Measurements from ENCODE around the gene NR4A2. TPM values are rescaled to one million over a fixed set of nuclear protein-coding genes. Genes with fewer than 3 reads are reported as not detected.

Gene NR4A2
- total and polyA plus RNA-seq, 2 experiments from 2014 or later: 0.35 to 0.36 TPM

DNA sequence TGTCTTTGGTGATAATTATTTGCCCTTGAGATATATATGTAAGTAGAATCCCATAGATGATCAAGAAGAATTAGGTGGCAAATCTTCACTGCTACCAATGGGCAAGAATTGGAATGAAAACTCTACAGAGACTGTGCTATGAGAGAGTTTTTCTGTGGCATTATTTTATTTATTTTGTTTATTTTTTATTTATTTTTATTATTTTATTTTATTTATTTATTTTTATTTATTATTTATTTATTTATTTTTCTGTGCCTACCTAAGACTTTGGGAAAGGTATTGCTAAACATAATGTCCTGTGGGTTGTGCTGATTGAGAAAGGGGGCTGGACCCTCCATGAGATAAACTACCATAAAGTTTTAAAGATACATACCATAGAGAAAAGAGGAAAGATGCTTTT lies 16.6 kb upstream of the NR4A2 start:
- Histone ChIP-seq H3K9me3 (ENCODE audit: low read depth) (no peaks in the 10 kb centered on the region), H3K4me1 (ENCODE audit: low read depth) (peaks cover 7% of the 10 kb centered on the region), H3K27me3 (no peaks in the 10 kb centered on the region), H3K27ac (no peak overlapping the region), H3K4me3 (no peak overlapping the region), H3K36me3 (no peaks in the 10 kb centered on the region)
- TF ChIP-seq, protein P1, sequence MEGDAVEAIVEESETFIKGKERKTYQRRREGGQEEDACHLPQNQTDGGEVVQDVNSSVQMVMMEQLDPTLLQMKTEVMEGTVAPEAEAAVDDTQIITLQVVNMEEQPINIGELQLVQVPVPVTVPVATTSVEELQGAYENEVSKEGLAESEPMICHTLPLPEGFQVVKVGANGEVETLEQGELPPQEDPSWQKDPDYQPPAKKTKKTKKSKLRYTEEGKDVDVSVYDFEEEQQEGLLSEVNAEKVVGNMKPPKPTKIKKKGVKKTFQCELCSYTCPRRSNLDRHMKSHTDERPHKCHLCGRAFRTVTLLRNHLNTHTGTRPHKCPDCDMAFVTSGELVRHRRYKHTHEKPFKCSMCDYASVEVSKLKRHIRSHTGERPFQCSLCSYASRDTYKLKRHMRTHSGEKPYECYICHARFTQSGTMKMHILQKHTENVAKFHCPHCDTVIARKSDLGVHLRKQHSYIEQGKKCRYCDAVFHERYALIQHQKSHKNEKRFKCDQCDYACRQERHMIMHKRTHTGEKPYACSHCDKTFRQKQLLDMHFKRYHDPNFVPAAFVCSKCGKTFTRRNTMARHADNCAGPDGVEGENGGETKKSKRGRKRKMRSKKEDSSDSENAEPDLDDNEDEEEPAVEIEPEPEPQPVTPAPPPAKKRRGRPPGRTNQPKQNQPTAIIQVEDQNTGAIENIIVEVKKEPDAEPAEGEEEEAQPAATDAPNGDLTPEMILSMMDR (IDR thresholded peaks at IDR 0.05; ENCODE audit: low read depth, low read length): no peak
- no peak for DNase-seq (ENCODE audit: low read depth in 1 of 2, low spot score in 1 of 2)

DNA sequence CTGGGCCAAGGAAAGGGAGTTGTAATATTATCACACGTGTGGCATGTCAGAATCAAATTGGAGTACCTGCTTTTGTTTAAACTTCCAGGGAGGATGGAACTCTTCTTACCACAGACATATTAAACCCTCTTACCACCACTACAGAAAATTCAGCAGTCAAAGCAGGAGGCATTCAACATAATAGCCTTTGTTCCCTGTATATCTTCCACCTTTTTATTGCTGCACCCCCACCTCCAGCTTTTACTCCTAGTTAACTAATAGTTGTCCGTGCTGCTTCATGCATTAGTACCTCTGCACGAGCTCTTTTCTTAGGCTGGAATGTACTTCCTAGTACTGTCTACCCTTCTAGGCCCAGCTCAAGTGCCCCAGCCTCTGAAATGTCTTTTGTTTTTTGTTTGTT lies 14.9 kb upstream of the NR4A2 start:
- H3K36me3 ChIP-seq: no peaks in the 10 kb centered on the region
- H3K4me1 ChIP-seq (ENCODE audit: low read depth): peaks cover 7% of the 10 kb centered on the region
- H3K27me3 ChIP-seq: no peaks in the 10 kb centered on the region
- no peaks in the 10 kb centered on the region for H3K9me3 ChIP-seq (ENCODE audit: low read depth)
- H3K4me3 ChIP-seq: no peak overlapping the region
- TF ChIP-seq, protein P1 (IDR thresholded peaks at IDR 0.05; ENCODE audit: low read depth, low read length): no peak
- no peak for DNase-seq (ENCODE audit: low read depth in 1 of 2, low spot score in 1 of 2)
- no peak overlapping the region for H3K27ac ChIP-seq

DNA sequence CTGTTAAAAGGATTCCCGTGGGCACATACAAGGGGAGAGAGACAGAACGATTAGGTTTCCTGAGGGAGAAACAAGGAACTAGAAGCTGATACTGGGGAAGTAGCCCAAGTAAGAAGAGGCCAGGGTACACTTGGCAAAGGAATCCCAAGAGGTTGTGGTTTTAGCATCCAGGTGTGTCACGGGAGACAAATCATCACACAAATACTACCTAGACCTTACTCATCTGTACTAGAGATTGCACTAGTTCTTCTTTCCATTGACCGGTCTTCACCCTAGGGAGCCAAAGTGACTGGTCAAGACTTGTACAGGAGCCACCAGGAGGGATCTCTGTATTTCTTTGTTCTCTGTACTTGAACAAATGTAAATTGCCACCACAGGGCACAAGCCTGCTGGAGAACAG lies 14.2 kb upstream of the NR4A2 start:
- Histone ChIP-seq H3K4me3 (no peak overlapping the region), H3K9me3 (ENCODE audit: low read depth) (no peaks in the 10 kb centered on the region), H3K27ac (no peak overlapping the region), H3K4me1 (ENCODE audit: low read depth) (peaks cover 7% of the 10 kb centered on the region), H3K36me3 (no peaks in the 10 kb centered on the region), H3K27me3 (no peaks in the 10 kb centered on the region)
- no peak for DNase-seq (ENCODE audit: low read depth in 1 of 2, low spot score in 1 of 2)
- TF ChIP-seq, protein P1 (IDR thresholded peaks at IDR 0.05; ENCODE audit: low read depth, low read length): no peak

DNA sequence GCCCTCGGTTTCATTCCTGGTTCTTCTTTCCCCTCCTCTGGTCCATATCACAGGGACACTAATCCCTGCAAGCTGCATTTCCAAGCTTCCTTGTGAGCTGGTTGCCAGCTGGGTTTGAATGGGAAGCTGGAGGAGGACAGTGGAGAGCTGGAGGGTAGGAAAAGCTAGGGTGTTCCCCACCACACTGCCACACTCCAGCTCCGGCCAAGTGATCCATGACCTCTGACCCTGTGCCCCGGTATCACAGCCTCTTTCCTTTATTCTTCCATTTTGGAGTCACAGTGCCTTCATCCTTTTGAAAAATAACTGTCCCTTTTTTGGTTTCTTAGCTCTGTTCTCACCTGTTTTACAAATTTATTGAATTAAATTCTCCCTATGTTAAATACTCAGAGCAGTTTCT lies 13.1 kb upstream of the NR4A2 start:
- Histone ChIP-seq H3K27ac (no peak overlapping the region), H3K4me1 (ENCODE audit: low read depth) (peaks cover 7% of the 10 kb centered on the region), H3K27me3 (no peaks in the 10 kb centered on the region), H3K4me3 (no peak overlapping the region), H3K36me3 (no peaks in the 10 kb centered on the region), H3K9me3 (ENCODE audit: low read depth) (no peaks in the 10 kb centered on the region)
- no peak for DNase-seq (ENCODE audit: low read depth in 1 of 2, low spot score in 1 of 2)
- TF ChIP-seq, protein P1 (IDR thresholded peaks at IDR 0.05; ENCODE audit: low read depth, low read length): no peak

DNA sequence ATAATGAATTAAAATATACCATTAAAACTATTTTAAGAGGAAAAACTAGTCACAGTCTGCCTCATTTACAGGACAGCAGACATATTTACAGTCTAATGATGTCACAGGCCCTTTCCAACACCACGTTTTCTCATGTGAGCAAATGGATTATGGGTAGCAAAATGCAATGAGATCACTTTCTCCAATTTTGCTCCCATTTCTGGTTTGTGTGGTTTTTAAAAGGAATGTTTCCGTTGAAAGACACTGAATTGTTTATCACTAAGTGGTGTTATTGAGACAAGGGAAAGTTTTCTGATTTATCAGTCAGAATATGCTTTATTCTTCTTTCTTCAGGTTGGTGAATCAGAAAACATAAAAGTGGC lies 11.4 kb upstream of the NR4A2 start:
- peaks cover 7% of the 10 kb centered on the region for H3K4me1 ChIP-seq (ENCODE audit: low read depth)
- TF ChIP-seq, protein P1 (IDR thresholded peaks at IDR 0.05; ENCODE audit: low read depth, low read length): no peak
- no peak overlapping the region for H3K27ac ChIP-seq
- no peaks in the 10 kb centered on the region for H3K27me3 ChIP-seq
- H3K9me3 ChIP-seq (ENCODE audit: low read depth): no peaks in the 10 kb centered on the region
- no peaks in the 10 kb centered on the region for H3K36me3 ChIP-seq
- H3K4me3 ChIP-seq: no peak overlapping the region
- no peak for DNase-seq (ENCODE audit: low read depth in 1 of 2, low spot score in 1 of 2)

All from cardiac muscle cell (in vitro differentiated cells and primary cell).